Fibroblast of mammary gland (primary cell): ENCODE data around the gene TMEM109.

Experiments
- DNase-seq: peaks from one replicate; pipeline ENCODE4 v3.0.0-alpha.2; 2010; ENCODE audit warnings: low read depth
- H3K4me3 ChIP-seq: 2 replicates; pipeline ENCODE4 v1.5.1; 2011; ENCODE audit warnings: low read depth, mild to moderate bottlenecking, low read length, moderate library complexity; ENCODE audit not compliant: control insufficient read depth
- TF ChIP-seq, protein P1 (sequence below): conservative IDR thresholded peaks from 2 replicates; pipeline ENCODE4 v1.5.1; 2011; ENCODE audit warnings: low read depth, low read length, inconsistent platforms; ENCODE audit not compliant: control insufficient read depth, insufficient read depth

Gene TMEM109

DNA sequence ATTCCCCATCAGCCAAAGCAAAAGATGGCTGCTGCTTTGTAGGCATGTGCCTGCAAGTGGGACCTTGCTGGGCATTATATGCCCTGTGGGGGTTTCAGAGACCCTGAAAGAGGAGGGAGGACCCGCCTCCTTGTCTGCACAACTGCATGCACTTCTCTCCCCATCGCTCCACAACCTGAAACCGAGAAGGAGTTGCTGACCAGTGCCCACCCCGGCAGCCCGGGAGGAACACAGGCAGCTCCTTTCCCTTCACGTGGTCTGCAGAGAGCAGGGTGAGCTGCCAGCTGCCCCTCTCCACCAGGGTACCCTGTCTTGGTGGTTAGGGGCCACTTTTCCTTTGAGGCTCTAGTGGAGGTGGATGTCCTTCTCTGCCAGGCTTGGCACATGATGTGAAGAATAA, 8.9 kb downstream of the TMEM109 start:
- DNase-seq, result no peak
- TF ChIP-seq, protein P1, sequence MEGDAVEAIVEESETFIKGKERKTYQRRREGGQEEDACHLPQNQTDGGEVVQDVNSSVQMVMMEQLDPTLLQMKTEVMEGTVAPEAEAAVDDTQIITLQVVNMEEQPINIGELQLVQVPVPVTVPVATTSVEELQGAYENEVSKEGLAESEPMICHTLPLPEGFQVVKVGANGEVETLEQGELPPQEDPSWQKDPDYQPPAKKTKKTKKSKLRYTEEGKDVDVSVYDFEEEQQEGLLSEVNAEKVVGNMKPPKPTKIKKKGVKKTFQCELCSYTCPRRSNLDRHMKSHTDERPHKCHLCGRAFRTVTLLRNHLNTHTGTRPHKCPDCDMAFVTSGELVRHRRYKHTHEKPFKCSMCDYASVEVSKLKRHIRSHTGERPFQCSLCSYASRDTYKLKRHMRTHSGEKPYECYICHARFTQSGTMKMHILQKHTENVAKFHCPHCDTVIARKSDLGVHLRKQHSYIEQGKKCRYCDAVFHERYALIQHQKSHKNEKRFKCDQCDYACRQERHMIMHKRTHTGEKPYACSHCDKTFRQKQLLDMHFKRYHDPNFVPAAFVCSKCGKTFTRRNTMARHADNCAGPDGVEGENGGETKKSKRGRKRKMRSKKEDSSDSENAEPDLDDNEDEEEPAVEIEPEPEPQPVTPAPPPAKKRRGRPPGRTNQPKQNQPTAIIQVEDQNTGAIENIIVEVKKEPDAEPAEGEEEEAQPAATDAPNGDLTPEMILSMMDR, result no peak
- H3K4me3 ChIP-seq, result no peak overlapping the region

DNA sequence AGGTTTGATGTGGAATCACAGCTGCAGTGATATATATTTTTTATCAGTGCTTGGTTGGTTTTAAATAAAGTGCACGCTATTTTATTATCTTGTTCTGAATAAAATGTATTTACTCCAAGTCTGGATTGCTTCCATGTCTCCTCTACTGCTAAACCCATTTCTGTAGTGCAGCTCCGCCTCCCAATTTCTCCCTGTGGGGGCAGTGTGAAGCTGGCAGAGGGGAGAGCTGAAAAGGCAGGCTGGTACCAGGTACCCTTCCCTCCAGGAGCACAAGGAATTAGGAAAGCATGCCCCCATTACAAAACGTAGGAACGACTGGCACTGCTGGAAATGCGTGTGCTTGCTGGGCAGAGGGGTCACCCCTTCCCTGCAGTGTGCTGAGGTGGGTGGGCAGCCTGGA, 9.4 kb downstream of the TMEM109 start:
- TF ChIP-seq, protein P1, result no peak
- no peak overlapping the region for H3K4me3 ChIP-seq
- DNase-seq, result no peak

- no peak overlapping the region for H3K4me3 ChIP-seq
- no peak for DNase-seq
- TF ChIP-seq, protein P1, result no peak
Observed at GRCh38 chr11:60923800-60924109, 9.8 kb downstream of the TMEM109 start.

DNA sequence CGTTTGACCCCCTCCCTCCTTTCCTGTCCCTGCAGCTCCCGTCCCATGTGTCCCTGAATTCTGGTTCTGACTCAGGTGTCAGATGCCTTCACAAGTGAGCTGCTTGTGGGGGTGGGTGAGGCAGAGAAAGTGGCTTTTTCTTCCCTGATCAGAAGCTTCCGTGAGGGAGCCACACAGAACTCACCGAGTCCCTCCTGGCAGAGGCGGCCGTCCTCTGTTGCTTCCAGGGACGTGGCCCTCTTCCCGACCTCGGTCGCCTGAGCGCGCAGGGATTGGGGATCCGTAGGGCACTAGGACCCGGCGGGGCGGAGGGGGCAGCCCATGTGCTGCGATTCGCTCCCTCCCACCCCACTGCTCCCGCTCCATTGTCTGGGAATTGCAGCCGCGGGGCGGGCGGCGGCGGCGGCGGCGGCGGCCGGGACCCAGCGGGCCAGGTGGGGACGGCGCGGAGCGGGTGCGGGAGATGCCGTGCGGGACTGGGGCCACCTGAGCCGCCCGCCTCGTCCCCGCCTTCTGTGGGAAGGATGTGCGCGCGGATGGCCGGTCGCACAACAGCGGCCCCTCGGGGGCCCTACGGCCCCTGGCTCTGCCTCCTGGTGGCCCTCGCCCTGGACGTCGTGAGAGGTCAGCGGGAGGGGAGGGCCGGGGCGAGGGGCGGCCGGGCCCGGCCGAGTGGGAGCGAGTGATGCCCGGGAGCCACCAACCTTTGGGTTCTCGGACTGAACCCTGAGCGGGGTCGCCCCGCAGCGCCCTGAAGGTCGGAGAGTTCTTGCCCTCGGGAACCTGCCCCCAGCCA, 10.3 kb downstream of the TMEM109 start, which contains the start of gene TMEM132A:
Gene TMEM132A (plus strand): TSS at position 351 of the 796 bp plus-strand sequence. CDS start 174 bp downstream, at position 525.
- peak; percentile 54 for DNase-seq
- H3K4me3 ChIP-seq, result peak within 1 kb of the TSS; percentile 48
- TF ChIP-seq, protein P1, result no peak

DNA sequence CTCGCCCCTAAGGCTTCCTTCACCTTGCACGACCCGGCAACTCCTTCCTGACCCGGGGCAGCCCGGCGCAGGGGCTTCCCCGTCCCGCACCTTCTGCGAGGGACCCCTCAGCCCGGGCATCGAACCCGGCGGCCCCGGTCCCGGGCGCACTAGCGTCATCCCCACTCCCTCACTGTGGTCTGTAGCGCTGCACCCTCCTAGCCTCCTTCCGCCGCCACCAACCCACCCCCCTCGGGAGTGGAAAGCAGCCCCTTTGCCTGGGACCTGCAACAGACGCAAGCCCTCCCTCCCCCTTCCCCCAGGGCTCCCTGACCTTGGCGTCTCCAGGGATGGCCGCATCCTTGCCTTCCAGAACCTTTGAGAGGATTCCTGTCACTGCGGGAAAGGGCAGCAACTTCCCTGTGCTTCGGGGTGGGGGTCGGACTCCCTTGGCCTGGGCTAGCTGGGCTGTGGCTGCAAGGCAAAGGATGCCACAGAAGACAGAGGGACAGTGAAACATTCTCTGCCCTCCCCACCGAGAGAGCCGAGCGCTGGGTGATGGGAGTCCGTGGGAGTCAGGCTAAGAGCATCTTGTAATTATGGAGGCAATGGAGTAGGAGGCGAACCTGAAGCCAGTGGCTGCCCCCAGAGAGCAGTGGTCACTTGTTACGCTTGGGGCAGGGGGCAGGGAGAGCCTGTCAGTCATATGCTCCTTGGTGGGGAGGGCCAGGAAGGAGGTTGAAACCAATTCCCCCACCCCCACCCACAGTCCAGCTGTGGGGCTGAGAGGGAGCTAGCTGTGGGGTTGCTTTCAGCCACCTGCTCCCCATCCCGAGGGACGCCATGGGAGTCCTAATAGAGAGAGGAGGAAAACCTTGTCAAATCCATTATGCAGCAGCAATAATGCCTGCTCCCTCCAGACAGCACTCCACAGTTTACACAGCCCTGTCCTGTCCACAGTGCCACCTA, 11.2 kb downstream of the TMEM109 start:
- TF ChIP-seq, protein P1, result no peak
- peak overlapping the region; percentile 48 for H3K4me3 ChIP-seq
- DNase-seq, result no peak

DNA sequence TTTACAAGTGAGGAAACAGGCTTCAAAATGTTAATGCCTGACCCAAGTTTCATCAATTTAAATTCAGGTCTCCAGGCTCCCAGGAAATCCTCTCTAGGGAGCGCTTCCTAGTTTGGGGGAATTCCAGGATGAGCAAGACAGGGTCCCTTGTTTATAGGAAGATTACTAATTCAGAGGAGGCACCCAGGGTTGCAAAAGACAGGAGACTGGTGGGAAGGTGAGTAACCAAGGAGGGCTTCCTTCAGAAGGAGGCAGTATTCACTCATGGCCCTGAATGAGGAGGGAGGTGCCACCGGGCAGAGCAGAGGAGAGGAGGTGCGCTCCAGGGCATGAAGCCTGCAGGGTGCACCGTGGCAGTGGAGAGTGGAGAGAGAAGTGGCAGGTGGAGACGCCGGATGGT, 11.9 kb downstream of the TMEM109 start:
- no peak overlapping the region for H3K4me3 ChIP-seq
- peak; percentile 71 for DNase-seq
- TF ChIP-seq, protein P1, result no peak
